ENCODE results near the gene TBC1D21.

TBC1D21 gene

DNA sequence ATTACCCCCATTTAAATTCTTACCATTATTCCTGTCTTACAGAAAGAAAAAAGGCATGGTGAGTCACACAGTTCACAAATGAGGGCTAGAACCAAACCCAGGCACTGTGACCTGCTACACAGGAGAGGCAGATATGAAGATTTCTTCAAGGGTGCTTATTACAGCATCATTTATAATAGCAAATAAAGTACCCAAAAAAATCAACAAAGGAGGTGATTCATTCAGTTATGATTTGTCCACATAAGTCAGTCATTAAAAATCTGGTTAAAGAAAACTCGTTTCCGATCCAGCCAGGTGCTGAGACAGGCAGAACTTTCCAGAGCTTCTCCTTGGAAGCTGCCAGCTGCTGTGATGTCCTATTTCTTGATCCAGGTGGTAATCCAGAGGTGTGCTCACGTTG, 45.4 kb downstream of the TBC1D21 start:
- TF ChIP-seq, protein P1, sequence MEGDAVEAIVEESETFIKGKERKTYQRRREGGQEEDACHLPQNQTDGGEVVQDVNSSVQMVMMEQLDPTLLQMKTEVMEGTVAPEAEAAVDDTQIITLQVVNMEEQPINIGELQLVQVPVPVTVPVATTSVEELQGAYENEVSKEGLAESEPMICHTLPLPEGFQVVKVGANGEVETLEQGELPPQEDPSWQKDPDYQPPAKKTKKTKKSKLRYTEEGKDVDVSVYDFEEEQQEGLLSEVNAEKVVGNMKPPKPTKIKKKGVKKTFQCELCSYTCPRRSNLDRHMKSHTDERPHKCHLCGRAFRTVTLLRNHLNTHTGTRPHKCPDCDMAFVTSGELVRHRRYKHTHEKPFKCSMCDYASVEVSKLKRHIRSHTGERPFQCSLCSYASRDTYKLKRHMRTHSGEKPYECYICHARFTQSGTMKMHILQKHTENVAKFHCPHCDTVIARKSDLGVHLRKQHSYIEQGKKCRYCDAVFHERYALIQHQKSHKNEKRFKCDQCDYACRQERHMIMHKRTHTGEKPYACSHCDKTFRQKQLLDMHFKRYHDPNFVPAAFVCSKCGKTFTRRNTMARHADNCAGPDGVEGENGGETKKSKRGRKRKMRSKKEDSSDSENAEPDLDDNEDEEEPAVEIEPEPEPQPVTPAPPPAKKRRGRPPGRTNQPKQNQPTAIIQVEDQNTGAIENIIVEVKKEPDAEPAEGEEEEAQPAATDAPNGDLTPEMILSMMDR (IDR thresholded peaks at IDR 0.05) = no peak

DNA sequence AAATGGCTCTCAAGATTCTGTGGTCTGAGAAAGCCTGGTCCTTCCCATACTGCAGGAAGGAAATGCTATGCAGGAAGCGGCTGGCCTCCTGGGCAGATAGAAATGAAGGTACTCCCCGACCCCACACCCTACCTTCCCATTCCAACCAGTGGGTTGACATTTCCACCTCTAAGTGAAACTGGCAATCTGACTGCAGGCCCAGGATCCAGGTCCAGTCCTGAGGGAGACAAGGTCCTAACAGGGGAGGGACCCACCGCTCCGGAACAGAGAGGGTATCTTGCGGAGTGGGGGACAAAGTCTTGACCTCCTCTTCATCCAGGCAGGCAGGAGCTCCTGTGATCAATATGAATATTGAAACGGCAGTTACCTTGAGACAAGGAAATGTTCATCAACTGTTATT, 46.3 kb downstream of the TBC1D21 start:
- TF ChIP-seq, protein P1 (IDR thresholded peaks at IDR 0.05) = no peak

DNA sequence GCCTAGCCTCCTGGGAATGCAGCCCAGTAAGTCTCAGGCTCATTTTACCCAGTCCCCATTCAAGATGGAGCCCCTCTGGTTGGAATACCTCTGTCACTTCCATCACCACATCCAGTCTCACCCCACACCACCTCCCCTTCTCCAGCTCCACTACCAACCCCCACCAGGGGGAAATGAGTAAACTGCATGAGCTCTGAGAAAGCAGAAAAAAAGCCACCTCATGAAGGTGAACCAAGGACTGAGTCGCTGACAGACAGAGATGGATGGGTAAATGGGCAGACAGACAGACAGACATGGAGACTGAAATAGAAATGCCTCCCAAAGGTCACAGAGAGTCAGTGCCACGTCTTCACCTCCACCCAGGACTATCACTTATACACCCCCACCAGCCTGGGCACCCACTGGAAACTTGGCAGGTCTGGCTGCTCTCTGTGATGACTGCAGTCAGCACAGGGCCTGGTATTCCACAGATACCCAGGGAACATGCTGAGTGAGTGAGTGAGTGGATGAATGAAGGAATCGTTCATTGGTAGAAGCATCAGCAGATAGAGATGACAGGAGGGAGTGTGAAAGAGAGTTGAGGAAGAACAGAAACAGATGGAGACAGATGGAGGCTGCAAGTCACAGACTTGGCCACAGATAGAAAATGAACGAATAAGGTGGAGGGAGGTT, 48.0 kb downstream of the TBC1D21 start:
- TF ChIP-seq, protein P1 (IDR thresholded peaks at IDR 0.05) = no peak

DNA sequence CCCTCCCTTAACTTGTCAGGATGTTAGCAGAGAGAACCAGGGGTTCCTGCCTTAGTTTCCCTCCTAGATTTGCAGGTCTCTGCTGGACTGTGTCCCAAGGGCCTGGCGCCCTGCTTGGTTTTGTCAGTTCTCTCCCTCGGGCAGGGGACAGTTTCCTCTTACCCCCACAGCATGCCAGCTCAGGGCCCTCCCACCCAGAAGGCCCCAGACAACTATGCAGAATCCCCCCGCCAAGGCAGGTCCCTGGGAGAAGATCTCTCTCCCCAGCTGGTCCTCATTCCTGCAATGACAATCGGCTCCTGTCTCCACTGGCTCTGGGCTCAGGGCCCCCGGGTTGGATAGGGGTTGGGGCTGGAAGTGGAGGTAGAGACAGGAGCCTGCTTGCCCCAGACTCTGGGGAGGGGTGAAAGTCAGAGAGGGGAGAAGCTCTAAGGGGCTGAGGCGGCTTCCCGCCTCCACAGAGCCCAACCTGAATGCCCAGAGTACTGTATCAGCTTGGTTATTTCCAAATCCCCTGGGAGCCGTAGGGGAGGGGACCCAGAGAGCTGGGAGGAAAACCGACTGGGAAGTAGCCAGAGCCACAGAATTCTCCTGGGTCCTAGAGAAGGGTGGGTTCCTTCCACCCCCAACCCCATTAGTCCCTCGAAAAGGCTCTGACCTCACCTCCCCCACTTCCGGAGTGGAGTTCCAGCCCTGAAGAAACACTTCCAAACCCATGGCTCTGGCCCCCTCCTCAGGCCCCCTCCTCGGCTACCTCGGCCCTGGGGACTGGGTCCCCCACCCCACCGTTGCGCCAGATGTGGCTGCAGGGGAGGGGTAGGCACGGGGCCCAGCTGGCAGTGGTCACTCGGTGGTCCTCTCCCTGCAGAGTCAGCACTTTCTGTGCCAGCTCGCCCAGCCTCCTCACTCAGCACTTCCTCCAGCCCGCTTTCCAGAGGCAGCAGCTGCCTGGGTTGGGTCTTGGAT, 49.1 kb downstream of the TBC1D21 start:
- TF ChIP-seq, protein P1 (IDR thresholded peaks at IDR 0.05) = no peak

DNA sequence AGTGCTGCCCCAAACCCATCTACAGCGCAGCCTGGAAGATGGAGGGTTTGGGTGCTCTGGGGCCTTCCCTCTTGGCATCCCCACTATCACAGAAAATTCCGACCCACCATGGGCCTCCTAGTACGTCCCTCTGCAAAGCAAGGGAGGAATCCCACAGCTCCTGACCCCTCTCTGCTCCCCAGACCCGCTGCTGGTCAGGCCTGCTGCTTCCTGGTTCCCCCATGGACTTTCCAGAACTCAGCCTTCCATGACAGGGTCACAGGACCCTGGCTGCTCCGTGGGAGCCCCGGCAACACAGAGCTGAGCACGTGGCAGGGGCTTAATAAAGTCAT, 49.8 kb downstream of the TBC1D21 start:
- TF ChIP-seq, protein P1 (IDR thresholded peaks at IDR 0.05) = no peak

DNA sequence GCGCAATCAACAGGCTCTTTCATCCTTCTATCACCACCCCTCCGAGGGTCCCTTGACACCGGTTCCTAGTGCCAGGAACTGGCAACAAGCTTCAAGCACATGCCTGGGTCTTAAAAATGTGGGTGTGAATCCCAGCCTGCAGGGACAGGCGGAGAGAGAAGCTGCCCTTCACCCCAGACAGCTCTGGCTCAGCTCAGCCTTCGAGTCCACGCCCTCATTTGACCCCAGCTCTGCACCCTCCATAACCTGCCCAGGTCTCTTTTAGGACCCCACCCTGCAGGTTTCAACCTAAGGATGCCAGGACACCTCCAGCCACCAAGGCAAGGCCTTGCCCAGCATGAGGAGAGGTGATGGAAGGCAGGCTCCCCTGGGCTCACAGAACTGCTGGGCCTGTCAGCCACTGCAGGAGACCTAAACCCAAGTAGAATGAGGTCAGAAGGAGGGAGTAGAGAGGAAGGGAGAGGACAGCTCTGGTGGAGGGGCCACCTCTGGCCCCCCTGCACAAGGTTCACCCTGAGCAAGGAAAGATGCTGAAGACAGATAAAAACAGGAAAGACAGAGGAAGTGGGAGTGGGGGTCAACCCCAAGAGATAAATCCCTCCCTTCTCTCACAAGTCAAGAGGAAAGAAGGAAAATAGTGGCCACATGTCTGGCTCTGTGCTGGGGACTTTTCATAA, 50.3 kb downstream of the TBC1D21 start:
- TF ChIP-seq, protein P1 (IDR thresholded peaks at IDR 0.05) = no peak

DNA sequence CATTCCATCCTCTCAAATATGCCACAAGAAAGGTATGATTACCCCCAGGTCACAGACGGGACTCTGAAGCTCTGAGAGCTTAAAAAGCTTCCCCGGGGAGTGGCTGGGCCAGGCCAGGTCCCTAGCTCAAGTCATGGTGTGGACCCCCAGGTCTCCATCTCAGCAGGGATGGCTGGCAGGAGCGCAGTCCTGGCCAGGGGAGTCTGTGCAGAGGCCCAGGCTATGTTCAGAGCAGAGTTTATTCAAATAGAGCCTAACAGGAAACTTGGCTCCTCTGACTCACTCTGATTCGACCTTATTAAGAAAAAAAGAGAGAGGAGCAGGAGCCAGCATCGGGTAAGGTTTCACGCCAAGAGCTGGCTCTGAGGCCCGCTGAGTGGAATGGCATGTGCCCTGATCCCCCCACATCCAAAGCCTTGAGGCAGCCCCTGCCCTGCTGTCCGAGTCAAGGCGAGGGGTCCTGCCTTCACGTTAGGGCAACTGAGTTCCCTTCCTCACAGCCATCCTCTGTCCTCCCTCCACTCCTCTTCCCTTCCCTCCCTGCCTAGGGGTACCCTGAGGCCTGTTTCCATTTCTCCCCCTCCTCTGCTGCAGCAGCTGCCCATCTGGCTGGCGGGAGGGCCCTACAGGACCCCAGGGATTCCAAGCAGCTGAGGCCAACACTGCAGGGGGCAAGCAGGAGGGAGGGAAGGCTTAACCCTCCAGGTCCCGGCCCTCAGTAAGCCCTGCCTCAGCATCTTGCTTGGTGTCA, 51.0 kb downstream of the TBC1D21 start:
- TF ChIP-seq, protein P1 (IDR thresholded peaks at IDR 0.05) = no peak

Data from LNCAP (cell line).